GM19328 (cell line): ENCODE data around the gene VAV2.
"Not testable (repeated sequence)": the region's sequence is repeated elsewhere in the genome, so short reads cannot be mapped to it uniquely, and the experiment has no call there.

Source experiments
- ATAC-seq: cut with Tn5 transposase; IDR thresholded peaks from one replicate; pipeline ENCODE4 v1.9.1; 2021; ENCODE audit warnings: mild to moderate bottlenecking, moderate library complexity; ENCODE audit not compliant: unreplicated experiment

The VAV2 gene

DNA sequence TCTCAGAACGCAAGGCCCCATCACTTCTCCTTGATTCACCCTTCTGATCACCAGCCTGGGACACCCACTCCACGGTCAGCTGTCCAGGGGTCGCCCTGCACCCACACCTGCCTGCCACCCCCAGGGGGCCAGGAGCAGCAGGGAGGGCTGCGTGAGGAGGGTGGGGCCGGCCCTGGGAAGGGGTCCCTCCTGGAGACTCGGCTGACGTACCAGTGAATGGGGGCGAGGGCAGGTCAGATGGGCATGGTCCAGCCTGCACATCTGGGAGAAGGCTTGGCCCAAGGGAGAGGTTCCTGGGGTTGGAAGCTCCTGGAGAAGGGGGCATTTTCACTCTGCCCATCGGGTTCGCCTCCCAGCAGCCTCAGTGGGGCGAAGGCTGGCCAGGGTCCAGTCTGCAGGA lies 232.2 kb downstream of the VAV2 start:
- ATAC-seq: no peak

DNA sequence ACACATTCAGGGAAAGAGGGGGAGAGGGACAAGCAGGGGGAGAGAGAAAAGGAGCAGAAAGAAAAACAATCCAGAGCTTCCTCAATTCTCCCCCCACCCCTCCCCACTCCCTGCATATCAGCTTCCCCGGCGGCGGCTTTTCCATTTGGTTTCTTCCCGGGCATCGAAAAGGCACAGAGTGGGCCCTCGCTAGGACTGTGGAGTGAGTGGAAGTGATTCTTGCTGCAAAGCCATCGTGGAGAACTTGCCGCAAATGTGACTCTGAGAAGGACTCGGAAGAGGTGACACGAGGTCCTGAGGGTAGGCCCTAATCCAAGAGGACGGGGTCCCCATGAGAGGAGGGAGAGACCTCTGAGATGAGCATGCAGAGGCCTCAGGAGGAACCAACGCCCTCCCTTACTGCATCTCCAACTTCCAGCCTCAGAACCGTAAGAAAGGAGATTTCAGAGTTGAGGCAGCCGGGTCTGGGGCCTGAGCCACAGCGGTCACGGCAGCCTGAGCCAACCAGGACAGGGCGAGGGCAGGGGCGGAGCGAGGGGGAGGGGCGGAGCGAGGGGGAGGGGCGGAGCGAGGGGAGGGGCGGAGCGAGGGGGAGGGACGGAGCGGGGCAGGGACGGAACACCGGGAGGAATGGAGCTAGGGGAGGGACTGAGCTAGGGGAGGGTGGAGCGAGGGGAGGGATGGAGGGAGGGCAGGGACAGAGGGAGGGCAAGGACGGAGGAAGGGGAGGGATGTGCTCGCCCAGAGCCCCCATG lies 232.8 kb downstream of the VAV2 start:
- no peak for ATAC-seq

DNA sequence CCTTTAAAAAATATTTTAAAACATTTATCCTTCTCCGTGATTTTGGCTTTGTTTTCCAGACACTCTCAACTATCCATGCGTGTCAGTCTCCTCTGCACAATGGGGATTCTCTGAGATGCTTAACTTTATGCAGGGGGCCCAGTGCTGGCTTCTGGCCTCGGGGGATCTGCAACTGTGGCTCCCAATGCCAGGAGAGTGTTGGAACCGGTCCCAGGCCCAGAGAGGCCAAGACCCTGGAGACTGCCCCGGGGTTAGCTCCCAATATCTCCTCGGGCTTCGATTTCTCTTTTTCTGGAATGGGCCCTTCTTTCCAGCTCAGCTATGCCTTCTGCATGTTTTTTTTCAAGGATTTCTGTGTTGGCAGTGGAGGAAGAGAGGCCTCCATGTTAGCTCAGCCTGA lies 233.9 kb downstream of the VAV2 start:
- no peak for ATAC-seq

DNA sequence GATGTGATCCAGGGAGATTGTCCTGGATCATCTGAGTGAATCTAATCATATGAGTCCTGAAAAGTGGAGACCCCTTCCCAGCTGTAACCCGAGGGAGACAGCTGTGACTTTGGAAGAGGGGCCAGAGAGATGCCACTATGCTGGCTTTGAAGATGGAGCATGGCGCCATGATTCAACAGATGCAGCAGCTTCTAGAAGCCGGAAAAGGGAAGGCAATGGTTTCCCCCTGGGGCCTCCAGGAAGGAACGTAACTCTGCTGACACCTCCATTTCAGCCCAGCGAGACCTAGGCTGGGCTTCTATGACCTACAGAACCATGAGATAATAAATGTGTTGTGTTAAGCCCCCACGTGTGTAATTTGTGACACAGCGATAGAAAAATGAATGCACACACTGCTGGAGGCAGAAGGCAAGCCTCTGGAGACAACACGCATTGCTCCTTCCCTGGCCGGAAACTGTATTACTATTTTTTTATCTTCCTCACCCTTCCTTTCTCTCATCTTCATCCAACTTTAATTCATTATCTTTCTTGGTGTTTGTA lies 237.4 kb downstream of the VAV2 start:
- ATAC-seq: no peak

DNA sequence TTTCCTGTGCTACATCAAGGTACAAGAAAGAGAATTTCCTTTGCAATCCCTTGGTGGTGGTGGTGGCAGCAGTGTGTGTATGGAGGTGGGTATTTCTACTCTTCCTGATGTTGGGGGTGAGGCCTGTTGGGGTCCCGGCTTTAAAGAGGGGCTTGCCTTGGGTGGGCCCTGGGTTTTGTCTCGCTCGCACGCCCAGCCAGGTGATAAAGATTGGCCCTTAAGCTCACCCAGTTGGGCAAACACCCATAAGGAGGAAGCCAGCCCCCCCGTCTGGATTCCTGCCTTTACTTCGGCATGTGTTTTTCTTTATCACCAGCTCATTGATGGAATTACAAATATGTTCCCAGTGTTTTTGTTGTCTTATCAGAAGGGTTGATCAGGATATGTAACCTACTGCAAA lies 237.9 kb downstream of the VAV2 start:
- ATAC-seq: no peak

DNA sequence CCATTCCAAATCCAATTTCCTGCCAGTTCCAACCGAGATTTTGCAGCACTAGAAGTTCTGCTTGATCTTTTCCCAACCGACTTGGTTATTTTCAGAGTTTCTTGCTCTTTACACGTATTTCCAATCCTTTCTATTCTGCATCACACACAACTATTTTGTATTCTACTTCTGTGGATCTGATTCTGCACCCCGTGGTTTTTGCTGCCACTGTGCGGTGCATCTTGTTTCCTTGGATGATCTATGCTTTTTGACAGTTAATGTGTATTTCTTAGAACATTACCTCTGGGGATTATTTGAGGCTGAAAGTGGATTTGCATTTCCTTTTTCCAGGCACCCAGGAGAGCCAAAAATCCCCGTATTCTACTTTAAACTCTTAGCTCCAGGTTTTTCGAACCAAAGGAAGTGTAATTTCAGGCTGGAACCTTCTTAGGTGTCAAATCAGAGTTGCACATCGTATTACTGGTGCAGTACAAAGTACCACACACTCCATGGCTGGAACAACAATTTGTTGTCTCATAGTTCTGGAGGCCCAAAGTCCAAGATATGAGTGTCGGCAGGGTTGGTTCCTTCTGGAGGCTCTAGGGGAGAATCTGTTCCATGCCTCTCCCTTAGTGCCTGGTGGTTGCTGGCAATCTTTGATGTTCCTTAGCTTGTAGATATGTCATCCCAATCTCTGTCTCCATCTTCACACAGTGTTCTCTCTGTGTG lies 239.2 kb downstream of the VAV2 start:
- ATAC-seq: no peak

DNA sequence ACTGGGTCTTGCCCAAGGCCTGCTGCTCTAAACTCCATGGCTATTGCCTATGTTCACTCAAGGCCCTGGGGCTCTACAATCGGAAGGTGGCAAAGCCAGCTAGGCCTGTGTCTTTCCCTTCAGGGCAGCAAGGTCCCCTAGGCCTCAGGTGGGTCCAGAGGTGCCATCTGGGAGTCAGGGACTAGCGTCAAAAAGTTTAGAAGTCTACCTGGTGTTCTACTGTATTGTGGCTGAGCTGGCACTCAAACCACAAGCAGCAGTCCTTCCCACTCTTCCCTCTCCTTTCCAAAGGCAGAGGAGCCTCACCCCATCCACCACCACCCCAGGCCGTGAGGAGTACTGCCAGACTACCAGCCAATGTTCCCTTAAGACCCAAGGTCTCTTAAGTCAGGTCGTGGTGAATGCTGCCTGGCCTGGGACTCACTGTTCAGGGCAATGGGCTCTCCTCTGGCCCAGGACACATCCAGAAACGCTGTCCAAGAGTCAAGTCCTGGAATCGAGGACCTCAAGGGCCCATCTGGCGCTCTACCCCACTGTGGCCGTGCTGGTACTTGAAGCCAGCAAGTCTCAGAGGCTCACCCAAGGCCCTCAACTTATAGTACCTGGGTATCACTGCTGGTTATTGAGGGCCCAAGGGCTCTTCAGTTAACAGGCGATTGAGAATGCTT lies 241.0 kb downstream of the VAV2 start:
- ATAC-seq: no peak

DNA sequence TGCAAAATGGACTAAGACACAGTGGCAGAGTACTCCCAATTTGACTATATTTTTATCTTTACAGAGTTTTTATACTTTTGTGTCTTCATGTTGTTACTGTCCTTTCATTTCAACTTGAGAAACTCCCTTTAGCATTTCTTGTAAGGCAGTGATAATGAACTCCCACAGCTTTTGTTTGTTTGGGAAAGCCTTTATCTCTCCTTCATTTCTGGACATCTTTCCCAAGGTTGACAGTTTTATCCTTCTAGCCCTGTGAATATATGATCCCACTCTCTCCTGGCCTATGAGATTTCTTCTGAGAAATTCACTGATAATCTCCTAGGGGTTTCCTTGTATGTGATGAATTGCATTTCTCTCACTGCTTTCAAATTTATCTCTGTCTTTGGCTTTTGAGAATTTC lies 244.8 kb downstream of the VAV2 start:
- ATAC-seq: no peak

DNA sequence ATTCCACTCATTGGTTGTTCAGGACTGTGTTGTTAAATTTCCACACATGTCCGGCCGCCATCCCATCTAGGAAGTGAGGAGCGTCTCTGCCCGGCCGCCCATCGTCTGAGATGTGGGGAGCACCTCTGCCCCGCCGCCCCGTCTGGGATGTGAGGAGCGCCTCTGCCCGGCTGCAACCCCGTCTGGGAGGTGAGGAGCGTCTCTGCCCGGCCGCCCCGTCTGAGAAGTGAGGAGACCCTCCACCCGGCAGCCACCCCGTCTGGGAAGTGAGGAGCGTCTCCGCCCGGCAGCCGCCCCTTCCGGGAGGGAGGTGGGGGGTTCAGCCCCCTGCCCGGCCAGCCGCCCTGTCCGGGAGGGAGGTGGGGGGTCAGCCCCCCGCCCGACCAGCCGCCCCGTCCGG lies 247.6 kb downstream of the VAV2 start:
- ATAC-seq: not testable (repeated sequence)

DNA sequence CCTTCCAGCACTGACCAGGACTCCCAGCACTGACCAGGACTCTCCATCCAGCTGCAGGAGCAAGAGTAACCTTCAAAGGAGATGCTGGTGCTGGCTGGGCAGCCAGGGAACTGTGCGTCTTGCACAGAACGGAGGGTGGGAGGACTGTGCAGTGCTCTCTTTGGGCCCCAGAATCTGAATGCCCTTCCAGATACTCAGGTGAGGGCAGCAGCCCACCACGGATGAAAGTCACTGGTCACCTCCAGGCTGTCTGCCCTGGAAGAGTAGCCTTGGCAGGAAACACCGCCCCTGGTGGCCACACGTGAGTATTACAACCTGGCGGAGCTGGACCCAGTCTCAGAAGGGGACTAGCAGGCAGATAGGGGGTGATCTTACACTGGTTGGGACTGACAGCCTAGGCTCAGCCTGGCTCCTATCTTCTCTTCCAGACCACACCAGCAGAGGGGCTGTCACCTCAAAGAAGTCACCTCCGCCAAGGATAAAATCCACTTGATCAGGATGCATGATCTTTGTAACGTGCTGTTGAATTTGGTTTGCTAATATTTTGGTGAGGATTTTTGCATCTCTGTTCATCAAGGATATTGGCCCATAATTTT lies 249.2 kb downstream of the VAV2 start:
- ATAC-seq: no peak

DNA sequence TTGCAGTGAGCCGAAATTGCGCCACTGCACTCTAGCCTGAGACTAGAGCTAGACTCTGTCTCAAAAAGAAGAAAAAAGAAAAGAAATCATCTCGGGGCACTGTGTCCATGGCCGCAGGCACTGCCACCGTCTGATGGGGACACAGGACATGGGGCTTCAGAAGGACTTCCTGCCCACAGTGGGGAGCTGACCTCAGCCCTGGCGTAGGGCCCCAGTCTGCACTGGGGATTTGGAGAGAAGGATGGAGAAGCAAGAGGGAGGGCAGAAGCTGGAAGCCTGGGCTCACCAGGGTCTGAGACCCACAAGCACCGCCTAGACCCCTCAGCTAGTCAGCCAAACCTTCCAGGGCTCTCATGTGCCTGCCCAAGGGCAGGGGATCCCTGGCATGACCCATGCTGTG lies 249.9 kb downstream of the VAV2 start:
- no peak for ATAC-seq

DNA sequence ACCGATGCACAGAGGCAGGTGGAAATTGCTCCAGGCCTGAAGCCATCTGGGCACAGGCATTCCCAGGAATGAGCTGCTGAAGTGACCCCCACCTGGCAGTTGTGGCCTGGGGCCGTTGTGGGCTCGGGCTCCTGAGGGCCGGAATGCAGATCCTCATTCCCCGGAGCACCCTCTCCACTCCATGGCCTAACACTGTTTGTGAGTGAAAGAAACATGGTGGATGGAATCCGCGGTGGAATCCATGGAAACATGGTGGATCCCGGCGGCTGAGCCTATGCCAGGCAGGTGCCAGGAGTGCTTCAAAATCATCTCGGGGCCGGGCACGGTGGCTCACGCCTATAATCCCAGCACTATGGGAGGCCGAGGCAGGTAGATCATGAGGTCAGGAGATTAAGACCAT lies 250.4 kb downstream of the VAV2 start:
- ATAC-seq: no peak

DNA sequence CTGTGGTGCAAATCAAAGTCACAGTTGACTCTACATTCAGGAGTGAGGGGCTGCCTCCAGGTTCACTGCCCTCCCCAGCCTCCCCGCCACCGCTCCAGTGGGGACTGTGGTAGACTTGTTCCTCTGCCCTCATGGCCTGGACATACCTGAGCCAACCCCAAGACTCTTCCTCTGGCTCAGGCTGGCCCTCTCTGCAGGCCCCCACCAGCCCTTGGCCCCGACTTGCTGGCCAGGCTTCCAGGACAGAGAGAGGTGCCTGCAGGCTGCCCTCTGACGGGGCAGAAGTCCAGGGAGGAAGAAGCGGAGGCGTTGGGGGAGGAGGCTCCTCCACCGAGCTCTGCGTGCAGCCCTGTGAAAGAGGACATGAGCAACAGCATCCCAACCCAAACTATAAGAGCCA lies 251.2 kb downstream of the VAV2 start:
- ATAC-seq: no peak

DNA sequence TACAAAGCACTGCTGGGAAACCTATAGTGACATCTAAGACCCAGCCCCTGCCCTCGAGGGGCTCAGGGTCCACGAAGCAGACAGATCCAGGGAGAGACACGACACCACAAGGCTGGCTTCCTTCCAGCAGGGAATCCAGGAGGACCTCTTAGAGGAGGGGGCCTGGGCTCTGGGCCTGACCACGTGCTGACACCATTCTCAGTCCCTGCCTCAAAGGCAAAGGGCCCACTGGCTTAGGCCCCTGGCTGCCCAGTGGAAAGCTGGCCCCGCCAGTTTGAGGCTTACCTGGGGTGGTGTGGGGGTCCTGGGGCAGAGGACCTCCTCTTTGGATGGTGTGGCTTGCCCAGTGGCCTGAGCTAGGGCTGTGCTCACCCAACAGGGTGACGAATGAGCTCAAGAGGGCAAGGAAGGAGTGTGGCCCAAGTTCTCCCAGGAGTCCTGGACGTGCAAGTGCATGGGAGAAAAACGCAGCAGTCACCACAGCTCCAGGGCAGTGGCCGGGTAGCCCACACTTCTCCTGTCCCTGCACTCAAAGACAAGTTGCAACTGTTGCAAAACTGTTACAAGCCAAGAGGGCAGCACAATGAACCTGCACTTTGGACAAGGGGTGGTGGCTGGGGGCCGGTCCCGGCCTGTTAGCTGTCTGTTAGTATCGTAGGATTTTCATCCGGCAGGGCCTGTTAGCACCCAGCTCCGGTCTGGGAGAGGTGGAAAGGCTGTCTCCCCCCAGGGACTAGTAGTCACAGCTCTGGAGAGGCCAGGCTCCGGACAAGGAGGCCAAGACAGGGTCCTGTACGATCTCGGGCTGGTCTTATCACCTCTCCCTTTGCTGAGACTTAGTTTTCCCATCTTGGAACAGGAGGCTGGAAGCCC lies 252.5 kb downstream of the VAV2 start:
- no peak for ATAC-seq

DNA sequence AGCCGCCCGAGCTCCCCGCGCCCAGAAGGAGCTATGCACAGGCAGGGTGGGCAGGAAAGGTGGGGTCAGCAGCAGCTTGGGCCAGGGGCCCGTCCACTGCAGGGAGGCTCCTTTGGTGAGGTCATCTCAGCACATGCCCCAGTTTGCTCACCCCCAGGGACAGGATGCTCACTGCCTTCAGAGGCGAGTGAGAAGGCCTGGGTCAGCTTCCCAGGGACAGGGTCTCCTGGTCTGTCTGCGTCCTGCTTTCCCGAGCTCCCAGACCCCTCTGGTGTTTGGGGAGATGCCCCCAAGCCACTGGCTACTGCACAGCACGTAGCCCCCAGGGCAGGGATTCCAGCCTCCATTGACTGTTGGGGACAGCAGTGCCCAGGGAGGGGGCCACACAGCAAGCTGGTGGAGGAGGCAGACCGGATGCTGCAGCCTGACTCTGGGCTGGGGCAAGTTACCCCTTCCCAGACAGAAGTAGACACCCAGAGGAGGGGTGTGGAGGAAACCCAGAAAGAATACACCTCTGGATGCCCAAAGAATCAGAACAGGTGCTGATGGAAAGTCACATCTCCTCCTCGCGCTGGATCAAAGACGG lies 253.4 kb downstream of the VAV2 start:
- ATAC-seq: no peak

DNA sequence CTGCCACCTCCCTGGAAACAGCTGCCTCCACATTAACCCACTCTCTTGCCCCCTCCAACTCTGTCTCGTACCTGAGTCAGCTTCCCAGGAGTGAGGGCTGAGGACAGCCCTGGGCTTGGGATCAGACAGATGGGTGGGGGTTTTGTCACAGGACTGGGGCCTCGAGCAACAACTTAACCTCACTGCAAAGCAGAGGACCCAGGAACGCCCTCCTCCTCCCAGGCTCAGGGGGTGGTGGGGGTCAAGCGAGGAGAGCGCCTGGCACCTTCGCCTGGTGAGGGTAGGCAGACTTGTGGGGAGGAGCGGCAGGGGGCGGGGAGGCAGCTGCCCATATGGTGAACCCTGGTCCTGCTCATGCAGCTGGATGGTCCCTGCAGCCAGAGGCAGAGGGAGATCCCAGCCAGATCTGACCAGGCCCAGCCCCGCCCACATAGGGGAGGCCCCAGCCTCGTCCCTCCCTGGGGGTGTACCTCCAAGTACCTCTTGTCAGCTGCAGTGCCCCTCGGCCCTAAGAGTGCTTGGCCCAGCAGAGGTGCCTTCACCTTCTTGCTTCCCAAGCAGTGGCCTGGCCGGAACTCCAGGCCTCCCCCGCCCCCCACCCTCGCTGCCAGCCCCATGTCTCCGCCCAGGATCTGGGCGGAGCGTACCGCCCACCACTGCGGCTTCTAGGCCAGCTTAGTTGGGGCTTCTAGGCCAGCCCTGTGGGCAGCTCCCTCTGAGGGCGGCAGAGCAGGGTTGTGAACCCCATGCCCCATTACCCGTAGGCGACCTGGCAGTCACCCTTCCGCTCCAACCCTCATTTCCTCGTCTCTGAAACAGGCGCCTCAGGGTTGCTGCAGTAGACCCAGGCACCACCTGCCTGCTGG lies 254.1 kb downstream of the VAV2 start, which contains the start of gene SARDH:
Gene SARDH (minus strand): TSS at position 579 of the 866 bp plus-strand sequence. CDS start 4,179 bp downstream, outside the sequence.
- ATAC-seq: no peak

DNA sequence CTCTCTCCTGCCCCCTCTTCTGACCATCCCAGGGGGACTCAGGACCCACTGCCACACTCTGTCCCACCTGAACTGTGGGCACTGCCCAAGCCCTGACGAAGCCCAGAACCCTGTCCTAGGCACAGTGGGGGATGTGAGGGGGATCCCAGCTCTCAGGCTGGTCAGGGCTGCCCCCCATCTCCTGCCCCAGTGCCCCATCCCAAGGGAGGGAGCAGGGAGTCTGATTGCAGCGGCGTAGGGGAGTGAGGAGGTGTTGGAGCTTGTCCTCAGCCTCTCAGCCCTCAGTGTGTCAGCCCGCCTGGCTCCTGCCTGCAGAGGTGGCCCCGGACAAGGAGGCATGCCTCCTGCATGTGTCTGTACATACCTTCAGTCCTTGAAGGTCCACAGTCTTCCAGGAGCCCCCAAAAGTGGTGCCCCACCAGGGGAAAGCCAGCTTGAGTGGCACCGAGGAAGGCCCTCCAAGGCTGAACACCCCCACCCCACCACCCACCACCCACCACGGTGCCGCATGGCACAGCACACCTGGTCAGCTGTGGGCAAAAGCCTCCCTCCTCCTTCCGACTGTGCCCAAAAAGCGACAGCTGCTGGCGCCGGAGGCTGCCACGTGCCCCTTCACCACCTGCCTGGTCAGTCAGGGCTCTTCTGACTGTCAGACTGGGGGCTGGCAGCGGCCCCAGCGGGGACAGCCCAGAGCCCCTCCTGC lies 254.9 kb downstream of the VAV2 start:
- ATAC-seq: no peak

DNA sequence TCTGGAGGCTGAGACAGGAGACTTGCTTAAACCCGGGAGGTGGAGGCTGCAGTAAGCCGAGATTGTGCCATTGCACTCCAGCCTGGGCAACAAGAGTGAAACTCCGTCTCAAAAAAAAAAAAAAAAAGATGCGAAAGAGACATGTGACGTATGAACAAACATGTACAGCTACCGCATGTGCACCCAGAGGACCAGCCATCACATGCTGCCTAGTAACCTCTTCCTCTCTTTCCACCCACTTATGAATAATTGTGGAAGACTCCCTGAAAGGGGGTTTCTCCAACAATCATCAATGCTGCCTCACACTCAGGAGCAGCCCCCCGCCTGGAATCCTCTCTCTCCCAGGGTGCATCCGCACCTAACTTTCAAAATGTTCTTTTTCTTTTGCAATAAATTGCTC lies 256.2 kb downstream of the VAV2 start:
- no peak for ATAC-seq
